ENCODE data around the gene SGIP1. TPM values are rescaled to one million over a fixed set of nuclear protein-coding genes. Genes with fewer than 3 reads are reported as not detected.

SGIP1 gene
- total RNA-seq, 1 donor from 2014 or later, result 75.2 TPM

GRCh38 chr1:66676613-66677298, 142.8 kb downstream of the SGIP1 start:
- Mint-ChIP-seq H3K4me3 (ENCODE audit: unreplicated experiment) (no peak overlapping the region), H3K27ac (ENCODE audit: unreplicated experiment) (no peak overlapping the region), H3K27me3 (ENCODE audit: unreplicated experiment) (peaks cover 5% of the 10 kb centered on the region), H3K9me3 (ENCODE audit: unreplicated experiment) (no peaks in the 10 kb centered on the region), H3K36me3 (ENCODE audit: unreplicated experiment) (no peaks in the 10 kb centered on the region), H3K4me1 (ENCODE audit: low read depth, unreplicated experiment) (no peaks in the 10 kb centered on the region)
- DNase-seq, result no peak
- TF ChIP-seq CTCF (IDR thresholded peaks at IDR 0.05; ENCODE audit: partially characterized antibody, unreplicated experiment), result no peak

DNA sequence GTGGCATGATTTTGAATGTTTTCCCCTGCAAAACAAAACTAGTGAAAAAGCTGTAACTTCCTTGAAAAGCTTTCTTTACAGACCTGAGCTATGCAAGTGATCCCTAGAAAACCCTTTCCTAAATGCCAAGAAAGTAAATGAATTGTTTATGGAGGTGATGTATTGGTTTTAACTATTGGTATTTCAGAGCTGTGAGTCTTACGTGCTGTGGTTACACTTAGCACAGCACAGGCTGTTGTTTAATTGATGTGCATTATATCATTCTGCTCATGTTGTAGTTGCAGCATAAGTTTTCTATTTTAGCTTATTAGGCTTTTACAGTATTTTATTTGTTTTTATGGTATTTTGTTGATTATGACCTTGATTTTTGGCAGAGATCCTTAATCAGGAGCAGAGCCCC, 144.2 kb downstream of the SGIP1 start:
- no peaks in the 10 kb centered on the region for H3K36me3 Mint-ChIP-seq (ENCODE audit: unreplicated experiment)
- H3K9me3 Mint-ChIP-seq (ENCODE audit: unreplicated experiment), result no peaks in the 10 kb centered on the region

GRCh38 chr1:66679140-66679539, 145.2 kb downstream of the SGIP1 start:
- no peaks in the 10 kb centered on the region for H3K36me3 Mint-ChIP-seq (ENCODE audit: unreplicated experiment)
- H3K4me1 Mint-ChIP-seq (ENCODE audit: low read depth, unreplicated experiment), result no peaks in the 10 kb centered on the region
- no peak overlapping the region for H3K27ac Mint-ChIP-seq (ENCODE audit: unreplicated experiment)
- H3K4me3 Mint-ChIP-seq (ENCODE audit: unreplicated experiment), result no peak overlapping the region
- H3K27me3 Mint-ChIP-seq (ENCODE audit: unreplicated experiment), result peaks cover 3% of the 10 kb centered on the region
- DNase-seq, result no peak
- no peaks in the 10 kb centered on the region for H3K9me3 Mint-ChIP-seq (ENCODE audit: unreplicated experiment)
- no peak for TF ChIP-seq CTCF (IDR thresholded peaks at IDR 0.05; ENCODE audit: partially characterized antibody, unreplicated experiment)

More for the DNA sequence above, 144.2 kb downstream of the SGIP1 start:
- Mint-ChIP-seq H3K27ac (ENCODE audit: unreplicated experiment) (no peak overlapping the region), H3K27me3 (ENCODE audit: unreplicated experiment) (peaks cover 5% of the 10 kb centered on the region), H3K4me3 (ENCODE audit: unreplicated experiment) (no peak overlapping the region), H3K4me1 (ENCODE audit: low read depth, unreplicated experiment) (no peaks in the 10 kb centered on the region)
- DNase-seq, result no peak
- no peak for TF ChIP-seq CTCF (IDR thresholded peaks at IDR 0.05; ENCODE audit: partially characterized antibody, unreplicated experiment)

DNA sequence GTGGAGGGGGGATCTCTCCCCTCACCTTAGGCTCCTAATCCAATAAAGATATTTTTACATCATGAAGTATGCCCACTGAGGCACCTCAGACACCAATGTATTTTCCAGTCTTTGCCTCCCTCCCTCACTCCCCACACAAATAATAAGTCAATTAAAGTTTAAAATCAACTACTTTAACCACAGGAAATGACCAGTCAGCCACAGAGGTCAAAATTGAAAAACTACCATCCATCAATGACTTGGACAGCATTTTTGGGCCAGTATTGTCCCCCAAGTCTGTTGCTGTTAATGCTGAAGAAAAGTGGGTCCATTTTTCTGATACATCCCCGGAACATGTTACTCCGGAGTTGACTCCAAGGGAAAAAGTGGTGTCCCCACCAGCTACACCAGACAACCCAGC, 147.7 kb downstream of the SGIP1 start:
- Mint-ChIP-seq H3K27me3 (ENCODE audit: unreplicated experiment) (peaks cover 2% of the 10 kb centered on the region), H3K4me1 (ENCODE audit: low read depth, unreplicated experiment) (peaks cover 8% of the 10 kb centered on the region), H3K4me3 (ENCODE audit: unreplicated experiment) (no peak overlapping the region), H3K9me3 (ENCODE audit: unreplicated experiment) (no peaks in the 10 kb centered on the region), H3K27ac (ENCODE audit: unreplicated experiment) (no peak overlapping the region), H3K36me3 (ENCODE audit: unreplicated experiment) (no peaks in the 10 kb centered on the region)
- DNase-seq, result no peak
- no peak for TF ChIP-seq CTCF (IDR thresholded peaks at IDR 0.05; ENCODE audit: partially characterized antibody, unreplicated experiment)

DNA sequence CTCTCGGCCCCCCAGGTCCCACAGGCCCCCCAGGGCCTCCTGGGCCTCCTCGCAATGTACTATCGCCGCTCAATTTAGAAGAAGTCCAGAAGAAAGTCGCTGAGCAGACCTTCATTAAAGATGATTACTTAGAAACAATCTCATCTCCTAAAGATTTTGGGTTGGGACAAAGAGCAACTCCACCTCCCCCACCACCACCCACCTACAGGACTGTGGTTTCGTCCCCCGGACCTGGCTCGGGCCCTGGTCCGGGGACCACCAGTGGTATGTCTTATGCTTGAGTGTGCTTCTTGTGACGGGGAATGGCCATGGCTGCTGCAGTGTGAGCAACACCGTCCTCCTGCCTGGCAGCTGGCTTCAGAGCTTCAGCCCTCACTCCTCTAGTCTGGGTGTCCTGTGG, 148.2 kb downstream of the SGIP1 start:
- no peaks in the 10 kb centered on the region for H3K36me3 Mint-ChIP-seq (ENCODE audit: unreplicated experiment)
- H3K4me3 Mint-ChIP-seq (ENCODE audit: unreplicated experiment), result no peak overlapping the region
- H3K27ac Mint-ChIP-seq (ENCODE audit: unreplicated experiment), result no peak overlapping the region
- TF ChIP-seq CTCF (IDR thresholded peaks at IDR 0.05; ENCODE audit: partially characterized antibody, unreplicated experiment), result no peak
- peaks cover 10% of the 10 kb centered on the region for H3K4me1 Mint-ChIP-seq (ENCODE audit: low read depth, unreplicated experiment)
- no peaks in the 10 kb centered on the region for H3K9me3 Mint-ChIP-seq (ENCODE audit: unreplicated experiment)
- peaks cover 2% of the 10 kb centered on the region for H3K27me3 Mint-ChIP-seq (ENCODE audit: unreplicated experiment)
- DNase-seq, result no peak
